Measurements from ENCODE around the gene PGLYRP4. TPM values are rescaled to one million over a fixed set of nuclear protein-coding genes. Genes with fewer than 3 reads are reported as not detected.

PGLYRP4 gene
- total RNA-seq, result not detected
- polyA plus RNA-seq, result not detected

- Histone ChIP-seq H3K27ac (ENCODE audit: low read depth, low read length) (no peak within 1 kb of the TSS), H3K4me3 (ENCODE audit: low read length) (no peak within 1 kb of the TSS), H3K4me1 (ENCODE audit: insufficient read depth, low read length) (peaks cover 29% of the 10 kb centered on the region), H3K36me3 (ENCODE audit: insufficient read depth, low read length) (no peaks in the 10 kb centered on the region), H3K27me3 (ENCODE audit: insufficient read depth, low read length, poor library complexity, severe bottlenecking) (no peaks in the 10 kb centered on the region), H3K9me3 (ENCODE audit: low read length) (no peaks in the 10 kb centered on the region)
- H3K4me1 Mint-ChIP-seq, result peaks cover 21 to 30% (median 24%) of the 10 kb centered on the region in 3 donors
- H3K36me3 Mint-ChIP-seq, result no peaks in the 10 kb centered on the region
- H3K4me3 Mint-ChIP-seq, result no peak within 1 kb of the TSS
- DNase-seq, result no peak
- H3K27me3 Mint-ChIP-seq, result peaks cover 28 to 65% of the 10 kb centered on the region in 2 donors
- CTCF ChIA-PET, result interaction anchor here (1.1 kb wide), 1 partner anchor 146 kb away, joined by 3 read pairs; no protein-coding TSS in a partner anchor
- H3K27ac Mint-ChIP-seq, result no peak within 1 kb of the TSS
- POLR2A ChIA-PET, result no interaction called here
- no peaks in the 10 kb centered on the region for H3K9me3 Mint-ChIP-seq
Measured at GRCh38 chr1:153348511-153349362, at the start of gene PGLYRP4. PGLYRP4 (minus strand) TSS chr1:153348841; CDS start chr1:153347932, 909 bp downstream.

DNA sequence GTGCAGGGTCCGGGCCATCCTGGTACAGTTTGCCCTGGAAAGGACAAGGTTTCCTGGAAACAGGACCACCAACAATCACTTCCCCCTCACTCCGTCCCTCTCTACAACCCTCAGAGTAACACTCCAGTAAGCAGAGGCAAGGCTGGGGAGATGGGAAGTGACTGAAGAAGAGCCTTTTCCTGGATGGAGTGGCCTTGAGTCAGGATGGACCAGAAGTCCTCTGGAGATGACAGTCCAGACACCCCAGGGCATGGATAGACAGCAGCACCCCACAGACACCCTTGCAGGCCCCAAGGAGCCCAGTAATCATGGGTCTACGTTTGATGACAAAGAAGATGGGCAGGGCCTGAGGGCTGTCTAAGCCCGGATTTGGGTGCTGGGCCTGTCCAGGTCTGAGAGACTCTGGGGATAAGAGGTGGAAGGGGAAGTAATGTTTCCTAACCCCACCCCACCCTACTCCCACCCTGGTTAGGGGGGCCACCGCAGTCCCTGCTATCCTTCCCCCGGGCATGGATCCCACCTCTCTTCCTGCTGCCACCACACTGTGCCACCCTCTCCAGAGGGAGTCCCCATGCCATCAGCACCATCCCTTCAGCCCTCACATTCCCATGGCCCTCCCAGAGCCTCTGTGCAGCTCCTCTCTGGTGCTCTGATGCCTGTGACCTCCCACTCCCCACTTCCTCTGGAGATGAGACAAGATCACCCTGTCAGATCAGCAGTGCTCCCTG is 49.4 kb upstream of the PGLYRP4 start:
- Histone ChIP-seq H3K4me1 (ENCODE audit: insufficient read depth, low read length) (no peaks in the 10 kb centered on the region), H3K27me3 (ENCODE audit: insufficient read depth, low read length, poor library complexity, severe bottlenecking) (no peaks in the 10 kb centered on the region), H3K9me3 (ENCODE audit: low read length) (no peaks in the 10 kb centered on the region), H3K36me3 (ENCODE audit: insufficient read depth, low read length) (no peaks in the 10 kb centered on the region), H3K27ac (ENCODE audit: low read depth, low read length) (no peak overlapping the region), H3K4me3 (ENCODE audit: low read length) (no peak overlapping the region)
- H3K27me3 Mint-ChIP-seq, result peaks cover 23 to 49% of the 10 kb centered on the region in 2 donors
- no peak overlapping the region for H3K27ac Mint-ChIP-seq
- H3K36me3 Mint-ChIP-seq, result no peaks in the 10 kb centered on the region
- no peak for DNase-seq
- no peak overlapping the region for H3K4me3 Mint-ChIP-seq
- POLR2A ChIA-PET, result no interaction called here
- H3K9me3 Mint-ChIP-seq, result no peaks in the 10 kb centered on the region
- CTCF ChIA-PET, result no interaction called here
- no peaks in the 10 kb centered on the region for H3K4me1 Mint-ChIP-seq

- H3K4me3 Mint-ChIP-seq, result no peak overlapping the region
- DNase-seq, result no peak
- no peak overlapping the region for H3K27ac ChIP-seq (ENCODE audit: low read depth, low read length)
- H3K27me3 Mint-ChIP-seq, result peaks cover 23 to 54% of the 10 kb centered on the region in 2 donors
- no peaks in the 10 kb centered on the region for H3K9me3 ChIP-seq (ENCODE audit: low read length)
- no peak overlapping the region for H3K27ac Mint-ChIP-seq
- ChIA-PET CTCF (no interaction called here), POLR2A (no interaction called here)
- H3K36me3 ChIP-seq (ENCODE audit: insufficient read depth, low read length), result no peaks in the 10 kb centered on the region
- H3K9me3 Mint-ChIP-seq, result no peaks in the 10 kb centered on the region
- H3K4me1 ChIP-seq (ENCODE audit: insufficient read depth, low read length), result no peaks in the 10 kb centered on the region
- H3K27me3 ChIP-seq (ENCODE audit: insufficient read depth, low read length, poor library complexity, severe bottlenecking), result peaks cover 5% of the 10 kb centered on the region
- no peak overlapping the region for H3K4me3 ChIP-seq (ENCODE audit: low read length)
- no peaks in the 10 kb centered on the region for H3K4me1 Mint-ChIP-seq
- H3K36me3 Mint-ChIP-seq, result no peaks in the 10 kb centered on the region
Measured at GRCh38 chr1:153397051-153397923, 48.6 kb upstream of the PGLYRP4 start.

DNA sequence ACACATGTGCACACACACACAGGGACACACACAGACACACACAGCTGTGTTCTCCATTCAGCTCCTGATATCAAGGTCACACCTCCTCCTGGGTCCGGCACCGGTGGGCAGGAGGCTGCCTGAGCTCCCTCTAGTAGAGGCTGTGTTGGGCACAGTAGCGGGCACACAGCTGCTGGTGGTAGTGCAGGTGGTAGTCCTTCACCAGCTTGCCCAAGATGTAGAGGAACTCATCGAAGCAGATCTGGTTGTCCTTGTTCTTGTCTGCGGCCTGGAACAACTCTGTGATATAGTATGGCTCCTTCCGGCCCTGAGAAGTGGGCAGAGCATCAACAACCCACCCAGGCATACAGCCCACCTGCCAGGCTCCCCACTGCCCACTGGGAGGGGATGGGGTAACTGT is 47.8 kb upstream of the PGLYRP4 start:
- Mint-ChIP-seq H3K27ac (peak overlapping the region in 1 of 8 donors; percentile 52), H3K4me1 (no peaks in the 10 kb centered on the region), H3K9me3 (no peaks in the 10 kb centered on the region), H3K36me3 (no peaks in the 10 kb centered on the region), H3K4me3 (no peak overlapping the region), H3K27me3 (peaks cover 23 to 60% of the 10 kb centered on the region in 2 donors)
- Histone ChIP-seq H3K27me3 (ENCODE audit: insufficient read depth, low read length, poor library complexity, severe bottlenecking) (peaks cover 5% of the 10 kb centered on the region), H3K4me1 (ENCODE audit: insufficient read depth, low read length) (no peaks in the 10 kb centered on the region), H3K27ac (ENCODE audit: low read depth, low read length) (no peak overlapping the region), H3K36me3 (ENCODE audit: insufficient read depth, low read length) (no peaks in the 10 kb centered on the region), H3K4me3 (ENCODE audit: low read length) (no peak overlapping the region), H3K9me3 (ENCODE audit: low read length) (no peaks in the 10 kb centered on the region)
- POLR2A ChIA-PET, result no interaction called here
- DNase-seq, result no peak
- CTCF ChIA-PET, result no interaction called here

- H3K9me3 Mint-ChIP-seq, result no peaks in the 10 kb centered on the region
- ChIA-PET POLR2A (no interaction called here), CTCF (no interaction called here)
- H3K36me3 Mint-ChIP-seq, result no peaks in the 10 kb centered on the region
- no peak overlapping the region for H3K27ac Mint-ChIP-seq
- H3K36me3 ChIP-seq (ENCODE audit: insufficient read depth, low read length), result no peaks in the 10 kb centered on the region
- no peak overlapping the region for H3K4me3 ChIP-seq (ENCODE audit: low read length)
- no peak overlapping the region for H3K27ac ChIP-seq (ENCODE audit: low read depth, low read length)
- H3K9me3 ChIP-seq (ENCODE audit: low read length), result no peaks in the 10 kb centered on the region
- peaks cover 5% of the 10 kb centered on the region for H3K27me3 ChIP-seq (ENCODE audit: insufficient read depth, low read length, poor library complexity, severe bottlenecking)
- H3K4me1 ChIP-seq (ENCODE audit: insufficient read depth, low read length), result no peaks in the 10 kb centered on the region
- H3K27me3 Mint-ChIP-seq, result peaks cover 26 to 63% of the 10 kb centered on the region in 2 donors
- no peak for DNase-seq
- no peaks in the 10 kb centered on the region for H3K4me1 Mint-ChIP-seq
- no peak overlapping the region for H3K4me3 Mint-ChIP-seq
Measured at GRCh38 chr1:153395776-153396175, 47.1 kb upstream of the PGLYRP4 start.

GRCh38 chr1:153395136-153395685 is 46.6 kb upstream of the PGLYRP4 start:
- Histone ChIP-seq H3K4me1 (ENCODE audit: insufficient read depth, low read length) (no peaks in the 10 kb centered on the region), H3K9me3 (ENCODE audit: low read length) (no peaks in the 10 kb centered on the region), H3K4me3 (ENCODE audit: low read length) (no peak overlapping the region), H3K27me3 (ENCODE audit: insufficient read depth, low read length, poor library complexity, severe bottlenecking) (peaks cover 5% of the 10 kb centered on the region), H3K36me3 (ENCODE audit: insufficient read depth, low read length) (no peaks in the 10 kb centered on the region), H3K27ac (ENCODE audit: low read depth, low read length) (no peak overlapping the region)
- ChIA-PET POLR2A (no interaction called here), CTCF (no interaction called here)
- no peaks in the 10 kb centered on the region for H3K36me3 Mint-ChIP-seq
- no peak for DNase-seq
- peaks cover 27 to 63% of the 10 kb centered on the region in 2 donors for H3K27me3 Mint-ChIP-seq
- H3K9me3 Mint-ChIP-seq, result no peaks in the 10 kb centered on the region
- H3K4me3 Mint-ChIP-seq, result no peak overlapping the region
- H3K27ac Mint-ChIP-seq, result peak overlapping the region in 1 of 8 donors; percentile 43
- H3K4me1 Mint-ChIP-seq, result no peaks in the 10 kb centered on the region

DNA sequence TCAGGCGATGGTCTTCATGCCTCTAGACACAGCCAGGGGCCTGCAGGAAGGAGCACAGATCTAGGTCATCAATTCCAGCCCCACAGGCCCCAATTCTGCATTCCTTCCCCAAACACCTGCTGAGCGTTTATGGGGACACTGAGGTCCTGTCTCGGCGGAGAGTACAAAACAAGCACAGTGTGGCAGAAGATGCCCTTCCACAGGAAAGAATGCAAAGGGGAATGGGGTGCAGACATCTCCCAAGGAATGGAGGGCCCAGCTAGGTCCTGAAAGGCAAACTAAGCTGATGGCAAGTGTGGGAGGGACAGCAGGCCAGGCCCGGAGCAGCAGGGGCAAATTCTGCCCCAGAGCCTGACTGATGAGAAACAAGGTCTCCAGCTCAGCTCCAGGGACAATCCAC is 45.8 kb upstream of the PGLYRP4 start:
- H3K27ac ChIP-seq (ENCODE audit: low read depth, low read length), result no peak overlapping the region
- no peaks in the 10 kb centered on the region for H3K36me3 Mint-ChIP-seq
- no peak overlapping the region for H3K4me3 ChIP-seq (ENCODE audit: low read length)
- no peak overlapping the region for H3K4me3 Mint-ChIP-seq
- no peaks in the 10 kb centered on the region for H3K9me3 ChIP-seq (ENCODE audit: low read length)
- CTCF ChIA-PET, result no interaction called here
- no peak overlapping the region for H3K27ac Mint-ChIP-seq
- no peak for DNase-seq
- H3K27me3 Mint-ChIP-seq, result peaks cover 24 to 65% of the 10 kb centered on the region in 2 donors
- H3K9me3 Mint-ChIP-seq, result no peaks in the 10 kb centered on the region
- POLR2A ChIA-PET, result no interaction called here
- no peaks in the 10 kb centered on the region for H3K4me1 Mint-ChIP-seq
- no peaks in the 10 kb centered on the region for H3K4me1 ChIP-seq (ENCODE audit: insufficient read depth, low read length)
- peaks cover 5% of the 10 kb centered on the region for H3K27me3 ChIP-seq (ENCODE audit: insufficient read depth, low read length, poor library complexity, severe bottlenecking)
- H3K36me3 ChIP-seq (ENCODE audit: insufficient read depth, low read length), result no peaks in the 10 kb centered on the region

All from CD8-positive, alpha-beta memory T cell (primary cell).